GM12873 (cell line): ENCODE measurements around the gene SRP54.

ENCODE experiments used
- TF ChIP-seq, protein P1 (sequence below): IDR thresholded peaks from 2 replicates; pipeline ENCODE4 v1.5.1; 2012; ENCODE audit warnings: low read depth, mild to moderate bottlenecking, moderate library complexity, low read length, control low read depth; ENCODE audit not compliant: insufficient read depth; ENCODE audit errors: missing control alignments

Gene SRP54

DNA sequence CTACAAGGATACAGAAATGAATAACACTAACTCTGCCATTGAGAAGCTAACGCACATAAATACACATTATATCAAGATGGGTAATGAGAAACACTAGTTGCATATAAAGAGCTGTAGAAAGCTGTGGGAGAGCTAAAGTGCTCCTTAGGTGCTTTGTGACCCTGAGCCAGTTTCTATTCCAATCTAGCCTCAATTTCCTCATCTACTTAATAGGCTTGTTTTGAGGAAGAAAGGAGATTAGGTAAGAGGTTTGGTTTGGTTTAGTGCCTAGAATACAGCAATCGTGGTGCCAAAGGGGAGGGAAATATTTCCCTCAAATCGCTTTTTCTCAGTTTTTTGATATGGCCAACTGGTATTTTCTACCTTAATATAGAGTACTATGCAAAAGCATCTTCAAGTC lies 994 bp downstream of the SRP54 start:
- TF ChIP-seq, protein P1, sequence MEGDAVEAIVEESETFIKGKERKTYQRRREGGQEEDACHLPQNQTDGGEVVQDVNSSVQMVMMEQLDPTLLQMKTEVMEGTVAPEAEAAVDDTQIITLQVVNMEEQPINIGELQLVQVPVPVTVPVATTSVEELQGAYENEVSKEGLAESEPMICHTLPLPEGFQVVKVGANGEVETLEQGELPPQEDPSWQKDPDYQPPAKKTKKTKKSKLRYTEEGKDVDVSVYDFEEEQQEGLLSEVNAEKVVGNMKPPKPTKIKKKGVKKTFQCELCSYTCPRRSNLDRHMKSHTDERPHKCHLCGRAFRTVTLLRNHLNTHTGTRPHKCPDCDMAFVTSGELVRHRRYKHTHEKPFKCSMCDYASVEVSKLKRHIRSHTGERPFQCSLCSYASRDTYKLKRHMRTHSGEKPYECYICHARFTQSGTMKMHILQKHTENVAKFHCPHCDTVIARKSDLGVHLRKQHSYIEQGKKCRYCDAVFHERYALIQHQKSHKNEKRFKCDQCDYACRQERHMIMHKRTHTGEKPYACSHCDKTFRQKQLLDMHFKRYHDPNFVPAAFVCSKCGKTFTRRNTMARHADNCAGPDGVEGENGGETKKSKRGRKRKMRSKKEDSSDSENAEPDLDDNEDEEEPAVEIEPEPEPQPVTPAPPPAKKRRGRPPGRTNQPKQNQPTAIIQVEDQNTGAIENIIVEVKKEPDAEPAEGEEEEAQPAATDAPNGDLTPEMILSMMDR: no peak

DNA sequence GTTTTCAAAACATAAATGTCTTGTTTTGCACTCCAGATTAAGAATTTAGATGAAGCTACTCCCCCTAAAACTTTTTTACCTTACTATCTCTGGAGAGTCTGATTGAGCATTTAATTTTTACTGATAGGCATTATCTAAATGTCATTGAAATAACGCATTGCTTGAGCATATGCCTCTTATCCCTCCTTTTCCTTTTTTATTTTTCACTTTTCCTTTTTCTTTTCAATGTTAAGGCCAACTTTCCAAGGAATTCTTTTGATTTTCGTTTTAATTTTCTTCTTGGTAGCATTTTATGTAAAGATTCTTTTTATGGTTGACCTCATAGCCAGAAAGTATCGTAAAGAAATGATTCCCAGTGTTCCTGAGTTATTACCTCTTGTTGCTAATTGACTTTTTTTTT lies 2.9 kb downstream of the SRP54 start:
- TF ChIP-seq, protein P1: no peak

DNA sequence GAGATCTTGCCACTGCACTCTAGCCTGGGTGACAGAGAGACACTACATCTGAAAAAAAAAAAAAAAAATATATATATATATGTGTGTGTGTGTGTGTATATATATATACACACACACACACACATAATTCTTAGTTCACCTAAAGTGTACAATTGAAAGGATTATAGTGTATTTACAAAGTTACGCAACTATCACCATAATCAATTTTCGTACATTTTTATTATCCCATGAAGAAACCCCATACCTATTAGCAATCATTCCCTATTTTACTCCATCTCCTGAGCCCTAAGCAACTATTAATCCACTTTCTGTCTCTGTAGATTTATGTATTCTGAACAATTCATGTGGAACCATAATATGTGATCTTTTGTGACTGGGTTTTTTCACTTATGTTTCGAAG lies 4.4 kb downstream of the SRP54 start:
- TF ChIP-seq, protein P1: no peak

DNA sequence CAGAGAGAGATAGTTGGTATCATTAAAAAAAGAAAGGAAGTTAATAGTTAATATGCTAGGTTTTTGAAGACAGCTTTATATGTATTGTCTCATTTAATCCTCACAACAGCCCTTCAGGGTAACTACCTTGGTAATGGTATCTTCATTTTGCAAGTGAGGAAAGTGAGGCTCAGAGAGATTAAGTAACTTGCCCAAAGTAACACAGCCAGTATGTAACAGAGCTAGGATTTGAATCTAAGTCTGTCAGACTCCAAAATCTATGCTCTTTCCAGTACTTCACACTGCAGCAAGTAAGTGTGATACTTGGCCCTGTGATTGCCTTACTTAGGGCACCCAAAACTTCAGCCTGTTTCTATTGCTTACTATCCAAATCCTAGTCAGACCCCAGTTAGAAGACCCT lies 7.0 kb downstream of the SRP54 start:
- TF ChIP-seq, protein P1: no peak

DNA sequence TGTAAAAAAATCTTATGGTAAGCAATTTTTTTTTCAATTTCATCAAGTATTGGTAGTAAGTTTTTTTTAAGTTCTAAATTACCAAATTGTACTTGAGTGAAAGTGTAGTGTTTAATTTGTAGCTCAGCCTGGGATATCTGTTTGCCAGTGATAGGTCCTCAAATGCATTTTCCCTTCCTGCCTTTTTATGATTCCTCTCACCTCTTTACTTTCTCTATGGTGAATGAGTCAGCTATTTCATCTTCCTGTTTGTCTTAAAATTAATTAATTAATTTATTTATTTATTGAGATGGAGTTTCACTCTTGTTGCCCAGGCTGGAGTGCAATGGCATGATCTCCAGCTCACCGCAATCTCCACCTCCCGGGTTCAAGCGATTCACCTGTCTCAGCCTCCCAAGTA lies 10.6 kb downstream of the SRP54 start:
- TF ChIP-seq, protein P1: no peak

DNA sequence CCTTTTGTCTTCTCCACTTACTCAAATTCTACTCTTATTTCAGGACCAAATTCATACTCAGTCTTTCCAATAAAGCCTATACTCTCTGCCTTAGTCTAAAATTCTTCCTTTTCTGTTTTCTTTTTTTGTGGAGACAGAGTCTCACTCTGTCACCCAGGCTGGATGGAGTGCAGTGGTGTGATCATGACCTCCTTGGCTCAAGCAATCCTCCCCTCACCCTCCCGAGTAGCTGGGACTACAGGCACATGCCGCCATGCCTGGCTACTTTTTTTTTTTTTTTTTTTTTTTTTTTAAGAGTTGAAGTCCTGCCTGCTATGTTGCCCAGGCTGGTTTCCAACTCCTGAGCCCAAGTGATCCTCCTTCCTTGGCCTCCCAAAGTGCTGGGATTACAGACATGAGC lies 11.9 kb downstream of the SRP54 start:
- TF ChIP-seq, protein P1: no peak

DNA sequence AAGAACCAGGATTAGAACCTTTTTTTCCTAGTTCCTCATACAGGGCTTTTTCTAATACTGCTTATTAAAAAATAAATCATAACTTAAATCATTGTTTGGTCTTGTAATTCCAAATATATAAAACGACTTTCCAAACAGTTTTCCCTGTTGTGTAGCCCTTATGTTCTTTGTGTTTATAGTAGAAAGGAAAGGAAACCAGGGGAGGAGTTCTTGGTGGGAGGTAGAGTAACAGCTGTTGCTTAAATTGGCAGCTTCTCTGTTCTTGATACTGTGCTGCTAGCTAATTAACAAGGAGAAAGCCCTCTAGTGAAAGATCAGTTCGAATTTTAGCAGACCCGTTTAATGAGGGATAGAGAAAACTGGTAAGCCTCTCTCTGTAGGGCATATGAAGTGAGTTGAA lies 15.0 kb downstream of the SRP54 start:
- TF ChIP-seq, protein P1: no peak
